Activated CD4-positive, alpha-beta T cell treated with anti-CD3 and anti-CD28 coated beads for 36 hours (primary cell): Measurements from ENCODE around the gene INSR. TPM values are rescaled to one million over a fixed set of nuclear protein-coding genes. Genes with fewer than 3 reads are reported as not detected.

Experiments
- ATAC-seq: fragments of 200-7000 bp; cut with Tn5 transposase; one replicate; pipeline ENCODE4 v1.10.0; 2021; ENCODE audit warnings: mild to moderate bottlenecking, moderate library complexity
- CTCF ChIA-PET: fragments of 350-600 bp; sonication (Branson Sonifier 250); formaldehyde crosslinking; loops from one replicate; lab custom pipeline; 2021; ENCODE audit warnings: antibody characterized with exemption; lab: Charles Lee
- POLR2A ChIA-PET: fragments of 350-600 bp; sonication (Branson Sonifier 250); formaldehyde crosslinking; loops from one replicate; lab custom pipeline; 2021; ENCODE audit warnings: antibody characterized with exemption, inconsistent platforms; lab: Charles Lee
- DNase-seq: peaks from one replicate; pipeline ENCODE4 v3.0.0-alpha.2; 2020
- H3K27ac Mint-ChIP-seq: one replicate; pipeline ENCODE4 v1.8.0; 2021; ENCODE audit warnings: mixed read lengths
- H3K27me3 Mint-ChIP-seq: one replicate; pipeline ENCODE4 v1.8.0; 2021; ENCODE audit warnings: mixed read lengths
- H3K36me3 Mint-ChIP-seq: one replicate; pipeline ENCODE4 v1.8.0; 2021; ENCODE audit warnings: low read depth, mixed read lengths
- H3K4me1 Mint-ChIP-seq: one replicate; pipeline ENCODE4 v1.8.0; 2021; ENCODE audit warnings: mixed read lengths
- H3K4me3 Mint-ChIP-seq: one replicate; pipeline ENCODE4 v1.8.0; 2021; ENCODE audit warnings: mild to moderate bottlenecking, moderate library complexity, mixed read lengths
- H3K9me3 Mint-ChIP-seq: one replicate; pipeline ENCODE4 v1.8.0; 2021; ENCODE audit warnings: low read depth, mixed read lengths
- intact Hi-C, 2 experiments: fragments of 100-400 bp; cut with DNase I in 1 of 2; cut with micrococcal nuclease in 1 of 2; formaldehyde crosslinking; loops; one replicate each; pipeline versions ENCODE4 v1.14.2 to v1.15.1; 2022 to 2024; cut with DNase I, micrococcal nuclease
- total RNA-seq, 2 experiments: library from RNA; stranded (reverse); gene quantifications; one replicate each; pipeline ENCODE4 v1.2.3, GENCODE V29; 2021

The INSR gene
- total RNA-seq, 2 experiments from 2014 or later = 3.5 to 4.2 TPM

- POLR2A ChIA-PET = no interaction called here
- H3K9me3 Mint-ChIP-seq = no peaks in the 10 kb centered on the region
- intact Hi-C loops = no loop called here
- H3K4me1 Mint-ChIP-seq = no peaks in the 10 kb centered on the region
- H3K4me3 Mint-ChIP-seq = no peak overlapping the region
- CTCF ChIA-PET = no interaction called here
- ATAC-seq = no peak
- H3K27me3 Mint-ChIP-seq = no peaks in the 10 kb centered on the region
- no peak for DNase-seq
- no peak overlapping the region for H3K27ac Mint-ChIP-seq
- no peaks in the 10 kb centered on the region for H3K36me3 Mint-ChIP-seq
Measured at GRCh38 chr19:7255119-7255518, 39.1 kb downstream of the INSR start.

DNA sequence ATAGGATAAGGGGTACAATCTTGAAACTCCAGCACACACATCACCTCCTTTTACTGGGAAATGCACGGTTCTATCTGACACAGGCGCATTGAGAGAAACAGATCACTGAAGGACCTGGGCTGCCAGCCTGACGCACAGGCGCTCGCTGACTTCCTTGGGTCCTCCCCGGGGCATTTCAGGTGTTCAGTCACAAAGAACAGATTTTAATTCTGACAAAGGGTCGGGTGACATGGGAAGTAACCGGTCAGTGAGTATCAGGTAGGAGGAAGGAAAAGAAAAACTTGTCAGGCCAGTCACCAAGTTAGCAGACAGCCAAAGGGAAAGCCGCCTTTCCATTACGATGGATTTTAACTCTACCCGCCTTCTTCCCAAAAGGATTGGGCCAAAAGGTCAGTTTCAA lies 39.6 kb downstream of the INSR start:
- Mint-ChIP-seq H3K4me3 (no peak overlapping the region), H3K4me1 (no peaks in the 10 kb centered on the region), H3K27me3 (no peaks in the 10 kb centered on the region), H3K27ac (no peak overlapping the region), H3K9me3 (no peaks in the 10 kb centered on the region), H3K36me3 (no peaks in the 10 kb centered on the region)
- DNase-seq (no peak), ATAC-seq (no peak)
- intact Hi-C loops = no loop called here
- CTCF ChIA-PET = no interaction called here
- POLR2A ChIA-PET = no interaction called here

DNA sequence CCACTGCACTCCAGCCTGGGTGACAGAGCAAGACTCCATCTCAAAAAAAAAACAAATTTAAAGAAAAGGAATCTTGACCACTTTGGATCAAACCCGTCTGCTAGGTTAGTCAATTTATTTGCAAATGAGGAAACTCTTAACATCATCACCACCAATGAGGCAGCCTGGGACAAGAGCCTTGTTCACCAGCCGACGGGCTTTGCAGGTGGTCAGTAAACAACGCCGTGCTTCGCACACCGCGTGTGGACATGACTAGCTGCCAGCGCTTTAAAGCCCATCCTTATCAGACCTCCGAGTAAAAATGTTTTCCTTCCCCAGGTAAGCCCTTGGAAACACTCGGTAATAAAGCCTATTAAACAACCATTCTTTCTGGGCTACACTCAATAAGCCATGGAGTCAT lies 41.9 kb downstream of the INSR start:
- ATAC-seq (no peak), DNase-seq (no peak)
- POLR2A ChIA-PET = no interaction called here
- no peaks in the 10 kb centered on the region for H3K27me3 Mint-ChIP-seq
- CTCF ChIA-PET = no interaction called here
- no peak overlapping the region for H3K4me3 Mint-ChIP-seq
- intact Hi-C loops = no loop called here
- no peaks in the 10 kb centered on the region for H3K9me3 Mint-ChIP-seq
- H3K4me1 Mint-ChIP-seq = no peaks in the 10 kb centered on the region
- H3K27ac Mint-ChIP-seq = no peak overlapping the region
- H3K36me3 Mint-ChIP-seq = no peaks in the 10 kb centered on the region

DNA sequence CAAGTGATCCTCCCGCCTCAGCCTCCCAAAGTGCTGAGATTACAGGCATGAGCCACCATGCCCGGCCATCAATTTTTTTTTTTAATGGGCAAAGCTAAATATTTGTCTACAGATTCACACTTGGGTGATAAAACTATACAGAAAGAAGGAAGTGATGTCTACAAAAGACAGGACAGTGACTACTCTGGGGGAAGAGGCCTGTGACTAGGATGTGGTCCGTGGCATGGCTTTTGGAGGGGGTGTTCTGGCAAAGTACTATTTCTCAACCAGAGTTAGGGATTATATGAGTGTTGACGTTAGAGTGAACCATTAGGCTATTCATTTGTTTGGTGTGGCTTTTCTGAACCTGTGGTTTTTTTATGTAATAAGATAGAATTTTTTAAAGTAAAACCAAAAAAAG lies 42.7 kb downstream of the INSR start:
- Mint-ChIP-seq H3K4me3 (no peak overlapping the region), H3K27ac (no peak overlapping the region), H3K4me1 (no peaks in the 10 kb centered on the region), H3K27me3 (no peaks in the 10 kb centered on the region), H3K36me3 (peaks cover 2% of the 10 kb centered on the region), H3K9me3 (peaks cover 3% of the 10 kb centered on the region)
- peak; percentile 31 for DNase-seq
- no peak for ATAC-seq
- ChIA-PET POLR2A (no interaction called here), CTCF (interaction anchor here (0.6 kb wide), 1 partner anchor 840 kb away, joined by 3 read pairs; no protein-coding TSS in a partner anchor)
- intact Hi-C loops = no loop called here

- Mint-ChIP-seq H3K36me3 (peaks cover 5% of the 10 kb centered on the region), H3K27ac (no peak overlapping the region), H3K4me1 (no peaks in the 10 kb centered on the region), H3K27me3 (no peaks in the 10 kb centered on the region), H3K4me3 (no peak overlapping the region), H3K9me3 (peaks cover 3% of the 10 kb centered on the region)
- CTCF ChIA-PET = interaction anchor here (0.6 kb wide), 1 partner anchor 840 kb away, joined by 3 read pairs; no protein-coding TSS in a partner anchor
- intact Hi-C loops = no loop called here
- ATAC-seq (no peak), DNase-seq (no peak)
- POLR2A ChIA-PET = no interaction called here
Measured at GRCh38 chr19:7250951-7251350, 43.3 kb downstream of the INSR start.

DNA sequence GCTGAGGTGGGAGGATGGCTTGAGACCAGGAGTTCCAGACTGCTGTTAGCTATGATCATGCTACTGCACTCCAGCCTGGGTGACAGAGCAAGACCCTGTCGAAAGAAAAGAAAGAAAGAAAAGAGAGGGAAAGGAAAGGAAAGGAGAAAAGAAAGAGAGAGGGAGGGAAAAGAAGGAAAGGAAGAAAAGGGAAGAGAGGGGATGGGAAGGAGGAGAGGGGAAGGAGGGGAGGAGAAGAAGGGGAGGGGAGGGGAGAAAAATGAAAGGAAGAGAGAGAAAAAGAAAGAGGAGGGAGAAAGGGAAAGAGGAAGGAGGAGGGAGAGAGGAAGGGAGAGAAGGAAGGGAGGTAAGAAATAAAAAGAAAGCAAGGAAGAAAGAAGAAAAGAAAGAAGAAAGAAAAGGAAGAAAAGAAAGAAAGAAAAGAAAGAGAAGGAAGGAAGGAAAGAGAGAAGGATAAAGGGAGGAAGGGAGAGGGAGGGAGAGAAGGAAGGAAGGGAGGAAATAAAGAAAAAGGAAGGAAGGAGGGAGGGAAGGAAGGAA lies 44.1 kb downstream of the INSR start:
- ChIA-PET CTCF (no interaction called here), POLR2A (no interaction called here)
- Mint-ChIP-seq H3K27ac (no peak overlapping the region), H3K9me3 (peaks cover 3% of the 10 kb centered on the region), H3K4me1 (no peaks in the 10 kb centered on the region), H3K4me3 (no peak overlapping the region), H3K27me3 (no peaks in the 10 kb centered on the region), H3K36me3 (peaks cover 5% of the 10 kb centered on the region)
- intact Hi-C loops = no loop called here
- no peak for ATAC-seq
- no peak for DNase-seq

DNA sequence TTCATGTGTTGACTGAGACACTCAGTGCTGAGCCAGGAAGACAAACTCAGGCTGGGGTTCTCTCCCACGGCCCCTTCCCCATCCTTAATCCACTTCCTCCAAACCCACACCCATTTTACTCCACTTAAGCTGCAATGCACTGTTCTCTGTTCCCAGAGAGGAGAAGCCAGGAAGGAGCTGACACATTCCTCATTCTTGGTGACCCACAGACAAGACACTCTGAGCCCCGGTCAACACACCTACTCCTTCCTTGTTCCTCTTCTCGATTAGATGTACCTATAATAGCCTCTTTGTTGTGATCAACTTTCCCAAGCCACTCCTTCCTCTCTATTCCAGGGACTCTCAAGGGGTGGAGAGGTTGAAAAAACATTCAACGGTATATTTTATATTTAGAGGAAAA lies 47.1 kb downstream of the INSR start:
- CTCF ChIA-PET = interaction anchor here (0.8 kb wide), 1 partner anchor 12 kb away, joined by 3 read pairs; no protein-coding TSS in a partner anchor
- Mint-ChIP-seq H3K36me3 (peaks cover 5% of the 10 kb centered on the region), H3K4me3 (no peak overlapping the region), H3K4me1 (no peaks in the 10 kb centered on the region), H3K27me3 (no peaks in the 10 kb centered on the region), H3K27ac (no peak overlapping the region), H3K9me3 (peaks cover 3% of the 10 kb centered on the region)
- intact Hi-C loops = no loop called here
- POLR2A ChIA-PET = interaction anchor here (0.7 kb wide), 1 partner anchor 577 kb away, joined by 3 read pairs; no protein-coding TSS in a partner anchor
- DNase-seq = no peak
- ATAC-seq = no peak

GRCh38 chr19:7246601-7247000 lies 47.6 kb downstream of the INSR start:
- intact Hi-C loops = no loop called here
- Mint-ChIP-seq H3K27me3 (no peaks in the 10 kb centered on the region), H3K4me3 (no peak overlapping the region), H3K27ac (no peak overlapping the region), H3K36me3 (peaks cover 5% of the 10 kb centered on the region), H3K4me1 (no peaks in the 10 kb centered on the region), H3K9me3 (peaks cover 3% of the 10 kb centered on the region)
- ChIA-PET CTCF (interaction anchor here (0.6 to 1.0 kb wide), 2 partner anchors 106 to 144 kb away, joined by 3 to 4 read pairs; no protein-coding TSS in a partner anchor), POLR2A (interaction anchor here (0.7 kb wide), 1 partner anchor 576 kb away, joined by 3 read pairs; no protein-coding TSS in a partner anchor)
- ATAC-seq (no peak), DNase-seq (no peak)

- H3K4me3 Mint-ChIP-seq = no peak overlapping the region
- intact Hi-C loops = no loop called here
- H3K9me3 Mint-ChIP-seq = peaks cover 12% of the 10 kb centered on the region
- H3K36me3 Mint-ChIP-seq = peaks cover 5% of the 10 kb centered on the region
- no peak for ATAC-seq
- CTCF ChIA-PET = interaction anchor here (0.8 kb wide), 1 partner anchor 99 kb away, joined by 3 read pairs; no protein-coding TSS in a partner anchor
- no peak for DNase-seq
- H3K4me1 Mint-ChIP-seq = no peaks in the 10 kb centered on the region
- H3K27me3 Mint-ChIP-seq = no peaks in the 10 kb centered on the region
- POLR2A ChIA-PET = no interaction called here
- no peak overlapping the region for H3K27ac Mint-ChIP-seq
Measured at GRCh38 chr19:7242601-7243258, 51.5 kb downstream of the INSR start.

- no peaks in the 10 kb centered on the region for H3K4me1 Mint-ChIP-seq
- ATAC-seq (no peak), DNase-seq (no peak)
- H3K36me3 Mint-ChIP-seq = no peaks in the 10 kb centered on the region
- ChIA-PET CTCF (no interaction called here), POLR2A (no interaction called here)
- intact Hi-C loops = no loop called here
- H3K9me3 Mint-ChIP-seq = peaks cover 9% of the 10 kb centered on the region
- H3K27me3 Mint-ChIP-seq = no peaks in the 10 kb centered on the region
- H3K4me3 Mint-ChIP-seq = no peak overlapping the region
- no peak overlapping the region for H3K27ac Mint-ChIP-seq
Measured at GRCh38 chr19:7238051-7238450, 56.2 kb downstream of the INSR start.

- H3K27me3 Mint-ChIP-seq = no peaks in the 10 kb centered on the region
- H3K4me3 Mint-ChIP-seq = no peak overlapping the region
- intact Hi-C loops = no loop called here
- ChIA-PET POLR2A (no interaction called here), CTCF (no interaction called here)
- peaks cover 9% of the 10 kb centered on the region for H3K9me3 Mint-ChIP-seq
- DNase-seq (no peak), ATAC-seq (no peak)
- H3K36me3 Mint-ChIP-seq = no peaks in the 10 kb centered on the region
- H3K4me1 Mint-ChIP-seq = no peaks in the 10 kb centered on the region
- H3K27ac Mint-ChIP-seq = no peak overlapping the region
Measured at GRCh38 chr19:7236153-7236552, 58.1 kb downstream of the INSR start.

GRCh38 chr19:7230826-7231225 lies 63.4 kb downstream of the INSR start:
- CTCF ChIA-PET = interaction anchor here (1.2 to 1.6 kb wide), 2 partner anchors 29 to 86 kb away, joined by 3 read pairs; no protein-coding TSS in a partner anchor

More at GRCh38 chr19:7230826-7231225, 63.4 kb downstream of the INSR start:
- peaks cover 3% of the 10 kb centered on the region for H3K27me3 Mint-ChIP-seq
- no peaks in the 10 kb centered on the region for H3K9me3 Mint-ChIP-seq
- POLR2A ChIA-PET = no interaction called here
- intact Hi-C loops = no loop called here
- DNase-seq (no peak), ATAC-seq (no peak)
- H3K36me3 Mint-ChIP-seq = no peaks in the 10 kb centered on the region
- H3K27ac Mint-ChIP-seq = no peak overlapping the region
- no peak overlapping the region for H3K4me3 Mint-ChIP-seq
- peaks cover 2% of the 10 kb centered on the region for H3K4me1 Mint-ChIP-seq
